ENCODE data around the gene NSG2. TPM values are rescaled to one million over a fixed set of nuclear protein-coding genes. Genes with fewer than 3 reads are reported as not detected.

Gene NSG2
- total RNA-seq, 4 donors from 2014 or later = not detected

- TF ChIP-seq CTCF (IDR thresholded peaks at IDR 0.05; ENCODE audit: low read depth) = no peak
These were observed 49.5 kb downstream of the NSG2 start for GRCh38 chr5:174094857-174095606.

GRCh38 chr5:174096619-174097018 lies 51.1 kb downstream of the NSG2 start:
- TF ChIP-seq CTCF (IDR thresholded peaks at IDR 0.05; ENCODE audit: low read depth) = no peak

- TF ChIP-seq CTCF (IDR thresholded peaks at IDR 0.05; ENCODE audit: low read depth) = no peak
These were observed 52.1 kb downstream of the NSG2 start for GRCh38 chr5:174097486-174098185.

- TF ChIP-seq CTCF (IDR thresholded peaks at IDR 0.05; ENCODE audit: low read depth) = no peak
These were observed 53.2 kb downstream of the NSG2 start for GRCh38 chr5:174098694-174099093.

- no peak for TF ChIP-seq CTCF (IDR thresholded peaks at IDR 0.05; ENCODE audit: low read depth)
These were observed 55.0 kb downstream of the NSG2 start for GRCh38 chr5:174100490-174100889.

- no peak for TF ChIP-seq CTCF (IDR thresholded peaks at IDR 0.05; ENCODE audit: low read depth)
These were observed 55.8 kb downstream of the NSG2 start for GRCh38 chr5:174101195-174101730.

GRCh38 chr5:174106997-174107655 lies 61.6 kb downstream of the NSG2 start:
- no peak for TF ChIP-seq CTCF (IDR thresholded peaks at IDR 0.05; ENCODE audit: low read depth)

Data from subcutaneous adipose tissue (tissue), 4 donors.